Progenitor cell of endocrine pancreas (in vitro differentiated cells): ENCODE results near the gene HOXC9. TPM values are rescaled to one million over a fixed set of nuclear protein-coding genes. Genes with fewer than 3 reads are reported as not detected.

Experiments used
- DNase-seq: peaks from one replicate; pipeline ENCODE4 v3.0.0; 2021; ENCODE audit warnings: low spot score; ENCODE audit not compliant: unreplicated experiment
- H3K27ac Mint-ChIP-seq: 2 replicates; pipeline ENCODE4 v1.8.0; 2021; ENCODE audit warnings: mild to moderate bottlenecking, moderate library complexity, mixed read lengths
- H3K27me3 Mint-ChIP-seq: 2 replicates; pipeline ENCODE4 v1.8.0; 2021; ENCODE audit warnings: mixed read lengths
- H3K36me3 Mint-ChIP-seq: 2 replicates; pipeline ENCODE4 v1.8.0; 2022; ENCODE audit warnings: mixed read lengths; ENCODE audit not compliant: insufficient read depth
- H3K4me1 Mint-ChIP-seq: 2 replicates; pipeline ENCODE4 v1.8.0; 2021; ENCODE audit warnings: low read depth, mixed read lengths
- H3K4me3 Mint-ChIP-seq: 2 replicates; pipeline ENCODE4 v1.8.0; 2021; ENCODE audit warnings: low read depth, mild to moderate bottlenecking, moderate library complexity, mixed read lengths
- H3K9me3 Mint-ChIP-seq: 2 replicates; pipeline ENCODE4 v1.8.0; 2021; ENCODE audit warnings: low read depth, mixed read lengths
- total RNA-seq: library from RNA; stranded (reverse); gene quantifications from 2 replicates; pipeline ENCODE4 v1.2.1, GENCODE V29; 2021
- TF ChIP-seq, protein P1 (sequence below): fragments of 200-600 bp; sonication (generic); IDR thresholded peaks from one replicate; pipeline ENCODE4 v1.5.0; 2021; ENCODE audit warnings: antibody characterized with exemption, mild to moderate bottlenecking; ENCODE audit not compliant: unreplicated experiment

The HOXC9 gene
- total RNA-seq, 1 donor from 2014 or later: not detected

DNA sequence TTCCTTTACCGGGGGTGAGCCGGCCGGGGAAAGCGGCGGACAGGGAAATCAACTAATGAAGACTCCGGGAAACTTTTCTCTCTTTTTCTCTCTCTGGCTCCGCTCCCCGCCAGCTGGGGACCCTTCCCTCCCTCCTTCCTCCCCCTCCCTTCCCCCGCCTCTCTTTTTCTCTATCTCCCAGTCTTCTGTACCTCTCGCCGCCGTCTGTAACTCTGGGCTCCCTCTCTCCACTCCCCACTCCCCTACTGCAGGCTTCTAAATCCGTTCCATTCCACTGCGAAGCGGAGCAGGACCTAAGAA is 33.9 kb upstream of the HOXC9 start:
- H3K4me1 Mint-ChIP-seq: no peaks in the 10 kb centered on the region
- TF ChIP-seq, protein P1, sequence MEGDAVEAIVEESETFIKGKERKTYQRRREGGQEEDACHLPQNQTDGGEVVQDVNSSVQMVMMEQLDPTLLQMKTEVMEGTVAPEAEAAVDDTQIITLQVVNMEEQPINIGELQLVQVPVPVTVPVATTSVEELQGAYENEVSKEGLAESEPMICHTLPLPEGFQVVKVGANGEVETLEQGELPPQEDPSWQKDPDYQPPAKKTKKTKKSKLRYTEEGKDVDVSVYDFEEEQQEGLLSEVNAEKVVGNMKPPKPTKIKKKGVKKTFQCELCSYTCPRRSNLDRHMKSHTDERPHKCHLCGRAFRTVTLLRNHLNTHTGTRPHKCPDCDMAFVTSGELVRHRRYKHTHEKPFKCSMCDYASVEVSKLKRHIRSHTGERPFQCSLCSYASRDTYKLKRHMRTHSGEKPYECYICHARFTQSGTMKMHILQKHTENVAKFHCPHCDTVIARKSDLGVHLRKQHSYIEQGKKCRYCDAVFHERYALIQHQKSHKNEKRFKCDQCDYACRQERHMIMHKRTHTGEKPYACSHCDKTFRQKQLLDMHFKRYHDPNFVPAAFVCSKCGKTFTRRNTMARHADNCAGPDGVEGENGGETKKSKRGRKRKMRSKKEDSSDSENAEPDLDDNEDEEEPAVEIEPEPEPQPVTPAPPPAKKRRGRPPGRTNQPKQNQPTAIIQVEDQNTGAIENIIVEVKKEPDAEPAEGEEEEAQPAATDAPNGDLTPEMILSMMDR: no peak
- no peak for DNase-seq
- H3K36me3 Mint-ChIP-seq: no peaks in the 10 kb centered on the region
- peaks cover 98% of the 10 kb centered on the region for H3K27me3 Mint-ChIP-seq
- no peak overlapping the region for H3K27ac Mint-ChIP-seq
- no peak overlapping the region for H3K4me3 Mint-ChIP-seq
- no peaks in the 10 kb centered on the region for H3K9me3 Mint-ChIP-seq

DNA sequence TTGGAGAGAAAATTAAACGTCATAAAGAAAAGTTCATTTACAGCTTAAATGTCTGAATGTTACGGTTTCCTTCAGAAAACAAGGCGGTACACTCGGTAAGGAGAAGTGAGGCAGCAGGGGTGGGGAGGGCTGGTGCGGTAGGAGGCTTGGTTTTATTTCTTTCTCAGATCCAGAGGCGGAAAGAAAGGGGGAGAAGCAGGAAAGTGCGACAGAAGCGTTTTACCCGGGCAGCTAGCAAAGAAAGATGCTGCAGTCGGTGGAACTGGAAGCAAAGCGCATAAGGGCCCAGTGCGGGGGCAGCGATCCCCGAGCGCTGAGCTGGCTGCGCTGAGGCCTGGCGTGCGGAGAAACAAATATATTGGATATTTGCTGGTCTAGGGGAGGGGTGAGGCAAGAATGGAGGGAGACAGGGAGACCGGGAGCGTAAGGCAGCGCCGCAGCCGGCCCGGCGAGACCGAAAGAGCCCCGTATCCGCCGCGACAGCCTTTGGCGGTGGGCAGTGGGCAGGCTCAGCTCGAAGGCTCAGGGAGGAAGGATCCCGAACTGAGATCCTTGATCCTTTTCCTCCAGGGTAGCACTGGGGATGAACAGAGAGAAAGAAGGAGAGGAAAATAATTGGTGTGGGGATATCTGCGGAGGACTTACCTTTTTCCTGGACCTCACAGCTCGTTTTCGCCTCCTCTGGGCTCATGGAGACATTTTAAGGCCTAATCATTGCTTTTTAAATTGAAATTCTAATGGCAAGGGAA is 33.4 kb upstream of the HOXC9 start:
- Mint-ChIP-seq H3K9me3 (no peaks in the 10 kb centered on the region), H3K36me3 (no peaks in the 10 kb centered on the region), H3K4me1 (no peaks in the 10 kb centered on the region), H3K4me3 (no peak overlapping the region), H3K27me3 (peaks cover 99% of the 10 kb centered on the region), H3K27ac (no peak overlapping the region)
- TF ChIP-seq, protein P1: no peak
- no peak for DNase-seq

DNA sequence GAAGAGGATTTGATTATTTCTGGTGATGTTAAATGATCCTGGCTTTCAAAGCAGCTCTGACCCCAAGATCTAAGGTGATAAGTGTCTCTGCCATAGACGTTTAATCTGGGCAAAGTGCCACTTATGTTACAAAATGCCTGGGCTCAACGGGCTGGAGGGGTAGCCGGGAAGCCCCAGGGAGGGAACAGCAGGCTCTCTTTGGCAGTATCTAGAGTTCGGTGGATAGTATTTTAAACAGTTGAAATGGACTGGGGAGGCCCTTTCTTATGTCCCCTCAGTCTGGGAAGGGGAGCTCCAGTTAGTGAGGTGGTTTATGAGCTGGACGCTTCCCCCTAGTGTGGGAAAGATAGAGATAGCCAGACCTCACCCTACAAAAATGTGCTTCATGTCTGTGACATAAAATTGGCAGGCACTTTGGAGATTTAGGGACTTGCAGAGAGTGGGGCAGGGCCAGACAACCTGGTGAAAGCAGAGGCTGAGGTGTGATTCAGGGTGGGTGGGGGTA is 32.5 kb upstream of the HOXC9 start:
- Mint-ChIP-seq H3K27ac (no peak overlapping the region), H3K9me3 (no peaks in the 10 kb centered on the region), H3K36me3 (no peaks in the 10 kb centered on the region), H3K4me1 (no peaks in the 10 kb centered on the region), H3K4me3 (no peak overlapping the region), H3K27me3 (peaks cover 100% of the 10 kb centered on the region)
- DNase-seq: no peak
- TF ChIP-seq, protein P1: no peak

DNA sequence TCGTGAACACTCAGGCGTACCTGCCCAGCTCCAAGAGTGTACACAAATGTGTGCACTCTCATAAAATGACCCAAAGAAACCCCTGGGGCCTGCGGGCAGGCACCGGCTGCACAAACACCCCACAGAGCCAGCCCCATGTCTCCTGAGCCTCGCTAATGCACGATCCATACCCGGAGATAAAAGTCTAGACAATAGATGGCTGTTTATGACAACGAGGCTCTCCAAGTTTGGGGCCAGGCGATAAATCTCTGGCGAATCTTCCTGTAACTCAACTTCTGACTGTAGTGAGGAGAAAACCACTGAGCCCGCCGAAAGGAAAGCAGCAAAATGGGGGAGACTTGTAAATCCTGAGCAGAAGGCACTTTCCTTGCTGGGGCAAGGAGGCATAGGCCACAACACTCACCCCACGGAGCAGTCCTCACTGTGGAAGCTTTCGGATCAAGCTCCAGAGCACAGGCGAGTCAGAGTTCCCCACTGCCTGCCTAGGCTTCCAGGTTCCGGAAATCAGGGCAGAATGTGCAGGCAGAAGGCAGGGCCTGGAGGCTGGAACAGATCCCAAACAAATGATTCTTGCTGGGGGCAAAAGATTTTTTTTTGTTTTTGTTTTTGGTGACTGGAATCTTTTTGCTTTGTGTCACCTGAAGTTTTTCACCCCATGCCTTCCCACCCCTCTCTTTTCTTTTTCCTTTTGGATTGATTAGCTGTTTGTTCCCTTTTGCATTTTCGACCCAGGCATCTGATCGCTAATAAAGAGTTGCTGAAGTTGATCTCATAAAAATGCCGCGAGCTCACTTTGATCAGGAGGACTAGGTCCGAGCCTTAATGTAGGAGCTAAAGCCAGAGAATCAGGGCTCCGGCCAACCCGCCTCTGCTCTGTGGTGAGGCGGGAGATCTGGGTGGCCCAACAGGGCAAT is 31.5 kb upstream of the HOXC9 start:
- no peak overlapping the region for H3K4me3 Mint-ChIP-seq
- DNase-seq: no peak
- H3K4me1 Mint-ChIP-seq: no peaks in the 10 kb centered on the region
- TF ChIP-seq, protein P1: no peak
- no peaks in the 10 kb centered on the region for H3K9me3 Mint-ChIP-seq
- no peak overlapping the region for H3K27ac Mint-ChIP-seq
- peaks cover 100% of the 10 kb centered on the region for H3K27me3 Mint-ChIP-seq
- H3K36me3 Mint-ChIP-seq: no peaks in the 10 kb centered on the region

DNA sequence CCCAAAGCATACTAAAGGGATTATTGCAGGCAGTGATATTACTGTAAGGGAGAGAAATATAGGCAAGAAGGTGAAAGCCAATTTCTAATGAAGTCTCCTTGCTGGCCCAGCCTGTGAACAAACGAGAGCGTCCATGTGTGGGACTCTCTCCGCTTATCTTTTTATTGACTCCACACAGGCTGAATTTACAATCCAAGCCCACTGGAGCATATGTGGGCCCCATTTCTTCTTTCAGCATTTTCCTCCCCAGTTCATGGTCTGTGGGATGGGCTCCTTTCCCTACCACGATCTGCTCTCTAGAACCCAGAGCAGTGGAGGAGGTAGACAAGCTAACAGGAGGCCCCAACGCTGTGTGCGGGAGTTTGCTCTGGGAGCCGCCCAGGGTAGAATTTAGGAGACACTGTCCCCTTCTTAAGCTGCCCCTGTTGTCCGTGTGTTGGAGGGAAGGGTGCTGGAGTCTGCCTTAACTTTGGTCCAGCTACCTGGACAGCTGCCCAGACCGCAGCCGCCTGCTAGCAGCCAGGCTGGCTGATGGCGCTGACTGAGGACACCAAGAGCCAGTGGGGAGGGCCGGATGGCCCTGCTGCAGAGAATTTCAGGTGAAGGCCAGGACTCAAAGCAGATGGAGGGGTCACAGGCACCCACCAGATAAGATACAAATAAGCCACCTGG is 30.2 kb upstream of the HOXC9 start:
- H3K9me3 Mint-ChIP-seq: no peaks in the 10 kb centered on the region
- DNase-seq: no peak
- H3K36me3 Mint-ChIP-seq: no peaks in the 10 kb centered on the region
- H3K4me1 Mint-ChIP-seq: no peaks in the 10 kb centered on the region
- peaks cover 95% of the 10 kb centered on the region for H3K27me3 Mint-ChIP-seq
- H3K27ac Mint-ChIP-seq: no peak overlapping the region
- no peak overlapping the region for H3K4me3 Mint-ChIP-seq
- TF ChIP-seq, protein P1: no peak
